ENCODE data around the gene ITGA5.

- TF ChIP-seq EGR1 (conservative IDR thresholded peaks at IDR 0.05) (no peak), ZNF253 (CRISPR knock-in tag; conservative IDR thresholded peaks at IDR 0.05) (no peak), CTCF (IDR thresholded peaks at IDR 0.05 in 2 of 3, conservative IDR thresholded peaks at IDR 0.05 in 1 of 3; ENCODE audit: insufficient read depth in 2 of 3, low read depth in 1 of 3, low read length in 3 of 3) (no peak), ZNF174 (CRISPR knock-in tag; IDR thresholded peaks at IDR 0.05) (no peak), GABPA (tag; conservative IDR thresholded peaks at IDR 0.05; ENCODE audit: low read depth) (no peak), ZNF311 (CRISPR knock-in tag; IDR thresholded peaks at IDR 0.05) (no peak)
- TF ChIP-seq, protein P1, sequence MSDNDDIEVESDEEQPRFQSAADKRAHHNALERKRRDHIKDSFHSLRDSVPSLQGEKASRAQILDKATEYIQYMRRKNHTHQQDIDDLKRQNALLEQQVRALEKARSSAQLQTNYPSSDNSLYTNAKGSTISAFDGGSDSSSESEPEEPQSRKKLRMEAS (CRISPR knock-in tag; IDR thresholded peaks at IDR 0.05), result no peak
Measured at GRCh38 chr12:54411391-54412241, 7.5 kb downstream of the ITGA5 start.
